ENCODE data around the gene NCOA5.

Gene NCOA5

DNA sequence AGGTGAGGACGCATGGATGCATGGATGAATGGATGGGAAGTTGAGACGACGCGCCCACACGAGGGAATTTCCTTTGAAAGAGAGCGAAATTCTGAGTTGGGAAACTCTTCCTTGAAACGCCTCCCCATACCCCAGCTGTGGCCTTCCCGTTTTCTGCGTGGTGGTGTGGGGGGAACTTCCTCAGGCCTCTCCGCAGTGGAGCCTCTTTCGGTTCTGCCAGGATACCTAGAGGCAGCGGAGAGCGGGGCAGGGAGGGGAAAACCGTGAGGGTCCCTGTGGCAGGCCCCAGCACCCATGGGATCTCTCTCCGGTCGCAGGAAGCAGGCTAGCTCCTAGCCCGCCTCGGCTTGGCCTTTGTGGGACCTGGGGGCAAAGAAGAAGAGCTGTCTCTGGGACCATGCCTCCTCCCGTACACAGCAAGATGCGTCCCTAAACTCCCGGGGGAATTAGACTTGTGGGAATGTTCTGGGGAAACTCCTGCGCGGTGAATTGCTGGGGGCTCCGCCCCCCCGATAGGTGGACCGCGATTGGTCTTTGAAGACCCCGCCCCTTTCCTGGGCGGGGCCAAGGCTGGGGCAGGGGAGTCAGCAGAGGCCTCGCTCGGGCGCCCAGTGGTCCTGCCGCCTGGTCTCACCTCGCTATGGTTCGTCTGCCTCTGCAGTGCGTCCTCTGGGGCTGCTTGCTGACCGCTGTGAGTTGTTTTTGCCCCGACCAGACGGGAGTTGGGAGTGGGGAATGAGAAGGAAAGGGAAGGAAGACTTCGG is 28.1 kb upstream of the NCOA5 start, which contains the start of gene CD40:
TSS of gene CD40 (plus strand) at position 611 of the 764 bp plus-strand sequence. CDS start at position 641, 30 bp downstream.
- DNase-seq (ENCODE audit: extremely low spot score) = peak; percentile 95
- ChIA-PET CTCF (interaction anchor here (1.0 to 5.0 kb wide), 7 partner anchors 8 to 141 kb away, joined by 3 to 37 read pairs (median 4); no protein-coding TSS in a partner anchor), POLR2A (no interaction called here)
- TF ChIP-seq, protein P1, sequence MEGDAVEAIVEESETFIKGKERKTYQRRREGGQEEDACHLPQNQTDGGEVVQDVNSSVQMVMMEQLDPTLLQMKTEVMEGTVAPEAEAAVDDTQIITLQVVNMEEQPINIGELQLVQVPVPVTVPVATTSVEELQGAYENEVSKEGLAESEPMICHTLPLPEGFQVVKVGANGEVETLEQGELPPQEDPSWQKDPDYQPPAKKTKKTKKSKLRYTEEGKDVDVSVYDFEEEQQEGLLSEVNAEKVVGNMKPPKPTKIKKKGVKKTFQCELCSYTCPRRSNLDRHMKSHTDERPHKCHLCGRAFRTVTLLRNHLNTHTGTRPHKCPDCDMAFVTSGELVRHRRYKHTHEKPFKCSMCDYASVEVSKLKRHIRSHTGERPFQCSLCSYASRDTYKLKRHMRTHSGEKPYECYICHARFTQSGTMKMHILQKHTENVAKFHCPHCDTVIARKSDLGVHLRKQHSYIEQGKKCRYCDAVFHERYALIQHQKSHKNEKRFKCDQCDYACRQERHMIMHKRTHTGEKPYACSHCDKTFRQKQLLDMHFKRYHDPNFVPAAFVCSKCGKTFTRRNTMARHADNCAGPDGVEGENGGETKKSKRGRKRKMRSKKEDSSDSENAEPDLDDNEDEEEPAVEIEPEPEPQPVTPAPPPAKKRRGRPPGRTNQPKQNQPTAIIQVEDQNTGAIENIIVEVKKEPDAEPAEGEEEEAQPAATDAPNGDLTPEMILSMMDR (IDR thresholded peaks at IDR 0.05; ENCODE audit: control extremely low read depth, extremely low read depth, low read depth, missing control alignments) = no peak

DNA sequence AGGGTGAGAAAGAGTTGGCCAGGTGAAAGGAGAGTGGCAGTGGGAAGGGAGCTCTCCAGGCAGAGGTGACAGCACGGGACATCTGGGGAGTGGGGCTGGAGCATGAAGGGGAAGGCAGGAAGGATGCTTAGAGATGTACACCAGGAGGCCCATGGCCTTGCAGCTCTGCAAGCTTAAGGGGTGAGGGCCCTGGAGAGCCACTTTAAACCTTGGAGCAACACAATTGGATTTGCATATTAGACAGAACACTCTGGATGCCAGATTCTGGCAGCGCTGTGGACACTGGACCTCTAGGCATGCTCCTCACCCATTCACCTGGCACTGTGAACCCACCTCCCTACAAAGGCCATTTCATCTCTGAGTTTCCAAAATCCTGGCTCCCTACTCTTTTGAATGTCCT is 24.7 kb upstream of the NCOA5 start:
- CTCF ChIA-PET = interaction anchor here (1.5 to 1.9 kb wide), 2 partner anchors 100 to 101 kb away, joined by 3 to 5 read pairs; no protein-coding TSS in a partner anchor
- POLR2A ChIA-PET = no interaction called here
- no peak for DNase-seq (ENCODE audit: extremely low spot score)
- TF ChIP-seq, protein P1 (IDR thresholded peaks at IDR 0.05; ENCODE audit: control extremely low read depth, extremely low read depth, low read depth, missing control alignments) = no peak

DNA sequence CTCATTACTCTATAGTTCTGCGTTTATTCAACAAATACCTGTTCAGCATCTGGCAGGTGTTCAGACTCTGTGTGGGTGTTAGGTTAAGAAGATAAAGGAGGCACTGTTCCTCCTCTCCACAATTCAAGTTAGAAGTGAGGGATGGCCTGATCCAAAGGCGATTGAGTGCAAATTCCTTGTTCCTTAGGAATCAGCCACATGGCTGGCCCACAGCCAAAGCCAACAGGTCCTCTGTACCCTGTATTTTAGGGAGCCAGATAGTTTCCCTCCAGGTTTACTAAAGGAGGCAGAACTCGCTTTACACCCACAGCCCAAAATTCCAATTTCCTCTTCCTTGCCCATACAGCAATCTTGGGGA is 23.3 kb upstream of the NCOA5 start:
- ChIA-PET POLR2A (no interaction called here), CTCF (interaction anchor here (0.7 to 1.0 kb wide), 2 partner anchors 24 to 91 kb away, joined by 3 read pairs; no protein-coding TSS in a partner anchor)
- no peak for DNase-seq (ENCODE audit: extremely low spot score)
- TF ChIP-seq, protein P1 (IDR thresholded peaks at IDR 0.05; ENCODE audit: control extremely low read depth, extremely low read depth, low read depth, missing control alignments) = no peak

DNA sequence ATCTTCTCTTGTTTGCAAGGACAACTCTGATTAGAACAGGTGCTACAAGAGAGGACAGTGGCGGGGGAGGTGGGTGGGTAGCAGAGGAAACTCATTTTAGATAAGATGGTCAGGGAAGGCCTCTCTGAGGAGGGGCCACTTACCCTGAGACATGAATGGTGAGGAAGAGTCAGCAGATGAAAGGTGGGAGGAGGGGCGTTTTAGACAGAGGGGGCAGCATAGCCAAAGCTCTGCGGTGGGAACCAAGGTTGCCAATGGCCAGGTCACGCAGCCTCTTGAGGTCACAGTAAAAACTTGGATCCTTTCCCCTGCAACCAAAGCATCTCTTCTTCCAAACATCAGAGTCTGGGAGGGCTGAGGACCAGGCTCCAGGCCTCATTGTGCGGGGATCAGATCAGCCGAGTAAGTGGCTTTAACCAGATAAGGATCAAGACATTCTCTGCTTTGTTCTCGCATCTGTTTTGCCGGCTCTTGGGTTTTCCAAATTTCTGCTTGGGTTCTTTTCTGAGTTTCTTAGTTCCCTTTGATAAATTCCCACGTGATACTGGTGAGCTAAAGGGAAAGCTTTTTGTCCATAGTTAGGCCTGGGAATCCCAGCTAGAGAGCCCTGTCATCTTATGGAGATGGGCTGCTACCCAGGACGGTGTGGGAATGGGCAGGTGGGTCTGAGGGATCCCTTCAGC is 22.8 kb upstream of the NCOA5 start:
- POLR2A ChIA-PET = no interaction called here
- CTCF ChIA-PET = interaction anchor here (0.7 to 1.8 kb wide), 3 partner anchors 10 to 90 kb away, joined by 3 to 5 read pairs (median 3); no protein-coding TSS in a partner anchor
- DNase-seq (ENCODE audit: extremely low spot score) = no peak
- TF ChIP-seq, protein P1 (IDR thresholded peaks at IDR 0.05; ENCODE audit: control extremely low read depth, extremely low read depth, low read depth, missing control alignments) = no peak

DNA sequence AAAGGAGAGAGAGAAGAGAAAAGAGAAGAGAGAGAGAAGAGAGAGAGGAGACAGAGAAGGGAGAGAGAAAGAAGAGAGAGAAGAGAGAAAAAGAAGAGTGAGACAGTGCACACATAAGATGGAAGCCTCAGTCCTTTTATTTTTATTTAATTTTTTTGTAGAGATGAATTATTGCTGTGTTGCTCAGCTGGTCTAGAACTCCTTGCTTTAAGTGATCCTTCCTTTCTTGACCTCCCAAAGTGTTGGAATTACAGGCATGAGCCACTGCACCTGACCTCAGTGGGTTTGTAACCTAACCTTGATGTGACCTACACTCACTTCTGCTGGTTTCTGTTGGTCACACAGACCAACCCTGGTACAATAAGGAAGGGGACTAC is 22.1 kb upstream of the NCOA5 start:
- DNase-seq (ENCODE audit: extremely low spot score) = no peak
- ChIA-PET CTCF (interaction anchor here (1.0 to 1.8 kb wide), 3 partner anchors 9 to 20 kb away, joined by 3 to 5 read pairs (median 3); no protein-coding TSS in a partner anchor), POLR2A (no interaction called here)
- TF ChIP-seq, protein P1 (IDR thresholded peaks at IDR 0.05; ENCODE audit: control extremely low read depth, extremely low read depth, low read depth, missing control alignments) = no peak

DNA sequence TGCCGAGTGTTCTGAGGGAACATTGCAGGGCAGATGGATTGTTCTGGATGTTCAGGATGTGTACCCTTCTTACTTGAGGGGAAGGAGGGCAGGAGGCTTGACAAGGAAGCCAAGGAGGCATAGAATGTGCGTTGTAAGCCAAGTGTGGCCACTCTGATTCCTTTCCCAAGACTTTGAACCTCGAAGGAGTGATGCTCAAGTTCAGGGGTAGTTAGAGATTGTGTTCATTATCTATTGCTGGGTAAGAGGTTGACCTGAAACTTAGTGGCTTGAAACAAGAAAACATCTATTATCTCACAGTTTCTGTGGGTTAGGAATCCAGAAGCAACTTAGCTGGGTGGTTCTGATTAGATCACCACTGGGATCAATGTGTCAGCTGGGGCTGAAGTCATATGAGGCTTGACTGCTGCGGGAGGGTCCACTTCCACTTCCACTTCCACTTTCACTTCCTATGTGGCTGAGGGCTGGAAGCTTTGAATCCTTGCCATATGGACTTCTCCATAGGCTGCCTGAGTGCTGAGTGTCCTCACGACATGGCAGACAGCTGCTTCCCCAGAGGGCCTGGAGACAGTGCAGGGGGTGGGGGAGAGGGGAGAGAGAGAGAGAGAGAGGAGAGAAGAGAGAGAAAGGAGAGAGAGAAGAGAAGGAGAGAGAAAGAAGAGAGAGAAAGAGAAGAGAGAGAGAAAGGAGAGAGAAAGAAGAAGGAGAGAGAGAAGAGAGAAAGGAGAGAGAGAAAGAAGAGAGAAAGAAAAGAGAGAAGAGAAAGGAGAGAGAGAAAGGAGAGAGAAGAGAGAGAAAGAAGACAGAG is 21.5 kb upstream of the NCOA5 start:
- ChIA-PET POLR2A (no interaction called here), CTCF (interaction anchor here (1.0 to 1.8 kb wide), 3 partner anchors 9 to 21 kb away, joined by 3 to 5 read pairs (median 3); no protein-coding TSS in a partner anchor)
- DNase-seq (ENCODE audit: extremely low spot score) = peak; percentile 58
- TF ChIP-seq, protein P1 (IDR thresholded peaks at IDR 0.05; ENCODE audit: control extremely low read depth, extremely low read depth, low read depth, missing control alignments) = no peak
